K562 (cell line): ENCODE results near the gene UNC13C.

Experiments used
- NEUROD1 ChIP-seq: fragments of 150-350 bp; IDR thresholded peaks from 2 replicates; pipeline ENCODE4 v1.6.1; 2014; ENCODE audit warnings: borderline replicate concordance, low read length, low read depth; ENCODE audit not compliant: partially characterized antibody
- ZFP36 ChIP-seq: fragments of 150-350 bp; IDR thresholded peaks from 2 replicates; pipeline ENCODE4 v1.6.1; 2018; ENCODE audit warnings: low read length, low read depth; ENCODE audit not compliant: partially characterized antibody
- ZHX1 ChIP-seq: fragments of 150-350 bp; conservative IDR thresholded peaks from 2 replicates; pipeline ENCODE4 v1.6.1; 2014; ENCODE audit warnings: low read length

GRCh38 chr15:54102704-54103103, 124.5 kb downstream of the UNC13C start:
- TF ChIP-seq NEUROD1: no peak
- no peak for TF ChIP-seq ZFP36
- TF ChIP-seq ZHX1: no peak
